Caco-2 (cell line): Measurements from ENCODE around the gene APC2. TPM values are rescaled to one million over a fixed set of nuclear protein-coding genes. Genes with fewer than 3 reads are reported as not detected.

Experiments used
- BruUV-seq: library from RNA; stranded (reverse); fragments of 400-500 nt; replicated peaks from 2 replicates; lab custom pipeline; 2021; lab: Mats Ljungman, UMichigan
- CTCF ChIA-PET: fragments of 300-600 bp; sonication (Branson Sonifier 250); formaldehyde crosslinking; loops from one replicate; lab custom pipeline; 2022; ENCODE audit warnings: antibody characterized with exemption; lab: Charles Lee
- POLR2A ChIA-PET: fragments of 300-600 bp; sonication (Branson Sonifier 250); formaldehyde crosslinking; loops from one replicate; lab custom pipeline; 2022; ENCODE audit warnings: antibody characterized with exemption; lab: Charles Lee
- DNase-seq, 2 experiments: peaks; one replicate each; pipeline versions ENCODE4 v3.0.0 to v3.0.0-alpha.2; 2020 to 2022
- H3K27me3 ChIP-seq: replicated peaks from 2 replicates; pipeline ENCODE4 v1.6.0; 2011; ENCODE audit warnings: low read length; ENCODE audit not compliant: control insufficient read depth, insufficient read depth
- H3K36me3 ChIP-seq: 2 replicates; pipeline ENCODE4 v1.5.1; 2011; ENCODE audit warnings: low read length; ENCODE audit not compliant: control insufficient read depth, insufficient read depth
- H3K4me1 ChIP-seq: fragments of 250-450 bp; sonication (Bioruptor Pico); 2 replicates; pipeline ENCODE4 v1.5.1; 2020; ENCODE audit warnings: mild to moderate bottlenecking
- H3K4me3 ChIP-seq: 2 replicates; pipeline ENCODE4 v1.5.1; 2011; ENCODE audit warnings: low read depth, mild to moderate bottlenecking, control low read depth, low read length
- H3K9me3 ChIP-seq: fragments of 250-450 bp; sonication (Bioruptor Pico); 2 replicates; pipeline ENCODE4 v1.5.1; 2020; ENCODE audit warnings: mild to moderate bottlenecking, moderate library complexity
- H3K27ac Mint-ChIP-seq: one replicate; pipeline ENCODE4 v1.8.0; 2022; ENCODE audit warnings: mixed read lengths; ENCODE audit not compliant: unreplicated experiment
- H3K27me3 Mint-ChIP-seq: one replicate; pipeline ENCODE4 v1.8.0; 2022; ENCODE audit warnings: mixed read lengths; ENCODE audit not compliant: insufficient read depth, unreplicated experiment
- H3K36me3 Mint-ChIP-seq: one replicate; pipeline ENCODE4 v1.8.0; 2022; ENCODE audit warnings: mild to moderate bottlenecking, mixed read lengths; ENCODE audit not compliant: insufficient read depth, unreplicated experiment
- H3K4me1 Mint-ChIP-seq: one replicate; pipeline ENCODE4 v1.8.0; 2022; ENCODE audit warnings: low read depth, mixed read lengths; ENCODE audit not compliant: unreplicated experiment
- H3K4me3 Mint-ChIP-seq: one replicate; pipeline ENCODE4 v1.8.0; 2022; ENCODE audit warnings: mild to moderate bottlenecking, moderate library complexity, mixed read lengths; ENCODE audit not compliant: unreplicated experiment
- H3K9me3 Mint-ChIP-seq: one replicate; pipeline ENCODE4 v1.8.0; 2022; ENCODE audit warnings: mixed read lengths; ENCODE audit not compliant: unreplicated experiment
- intact Hi-C: fragments of 100-400 bp; cut with micrococcal nuclease; formaldehyde crosslinking; loops from one replicate; pipeline ENCODE4 v1.10.0; 2022; ENCODE audit not compliant: unreplicated experiment
- total RNA-seq: library from RNA; stranded (reverse); gene quantifications from 2 replicates; pipeline ENCODE4 v1.2.3, GENCODE V29; 2022
- TF ChIP-seq, protein P1 (sequence below), 2 experiments: fragments of 200-600 bp in 1 of 2; IDR thresholded peaks; 1 replicate in 1 of 2; 2 replicates in 1 of 2; pipeline versions ENCODE4 v1.5.1 to v1.8.0; 2011 to 2022; ENCODE audit warnings: antibody characterized with exemption in 1 of 2, control low read depth in 1 of 2, inconsistent platforms in 1 of 2, low read depth in 1 of 2, low read length in 1 of 2, mild to moderate bottlenecking in 1 of 2, moderate library complexity in 1 of 2; ENCODE audit not compliant: insufficient read depth in 1 of 2, severe bottlenecking in 1 of 2, unreplicated experiment in 1 of 2

Gene APC2
- total RNA-seq, 1 experiment from 2014 or later, result 9.5 TPM

DNA sequence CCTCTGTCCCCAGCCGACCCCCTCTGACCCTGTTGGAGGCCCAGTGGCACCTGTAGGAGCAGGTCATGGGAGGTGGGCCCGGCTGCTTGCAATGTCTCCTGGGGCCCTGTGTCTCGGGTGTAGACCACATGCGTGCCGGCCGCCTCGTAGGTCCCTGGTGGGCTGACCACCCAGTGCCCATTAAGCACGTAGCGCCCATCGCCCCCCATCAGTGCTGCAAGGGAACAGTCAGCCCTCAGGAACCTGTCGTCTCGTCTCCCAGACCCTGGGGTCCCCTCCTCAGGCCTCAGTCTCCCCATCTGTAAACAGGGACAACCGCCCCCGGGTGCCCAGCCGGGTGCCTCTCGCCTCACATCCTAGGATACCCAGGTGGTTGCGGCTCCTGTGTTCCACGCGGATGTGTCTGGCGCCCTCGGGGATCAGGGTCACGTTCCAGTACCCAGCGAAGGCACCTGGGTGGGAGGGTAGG is 57.3 kb downstream of the APC2 start:
- Histone ChIP-seq H3K27me3 (no peaks in the 10 kb centered on the region), H3K9me3 (no peaks in the 10 kb centered on the region), H3K36me3 (peaks cover 1% of the 10 kb centered on the region; the same call in 1 of the 2 replicates), H3K4me3 (no peak overlapping the region), H3K4me1 (peaks cover 32% of the 10 kb centered on the region)
- TF ChIP-seq, protein P1, sequence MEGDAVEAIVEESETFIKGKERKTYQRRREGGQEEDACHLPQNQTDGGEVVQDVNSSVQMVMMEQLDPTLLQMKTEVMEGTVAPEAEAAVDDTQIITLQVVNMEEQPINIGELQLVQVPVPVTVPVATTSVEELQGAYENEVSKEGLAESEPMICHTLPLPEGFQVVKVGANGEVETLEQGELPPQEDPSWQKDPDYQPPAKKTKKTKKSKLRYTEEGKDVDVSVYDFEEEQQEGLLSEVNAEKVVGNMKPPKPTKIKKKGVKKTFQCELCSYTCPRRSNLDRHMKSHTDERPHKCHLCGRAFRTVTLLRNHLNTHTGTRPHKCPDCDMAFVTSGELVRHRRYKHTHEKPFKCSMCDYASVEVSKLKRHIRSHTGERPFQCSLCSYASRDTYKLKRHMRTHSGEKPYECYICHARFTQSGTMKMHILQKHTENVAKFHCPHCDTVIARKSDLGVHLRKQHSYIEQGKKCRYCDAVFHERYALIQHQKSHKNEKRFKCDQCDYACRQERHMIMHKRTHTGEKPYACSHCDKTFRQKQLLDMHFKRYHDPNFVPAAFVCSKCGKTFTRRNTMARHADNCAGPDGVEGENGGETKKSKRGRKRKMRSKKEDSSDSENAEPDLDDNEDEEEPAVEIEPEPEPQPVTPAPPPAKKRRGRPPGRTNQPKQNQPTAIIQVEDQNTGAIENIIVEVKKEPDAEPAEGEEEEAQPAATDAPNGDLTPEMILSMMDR (IDR thresholded peaks at IDR 0.05; ENCODE audit: insufficient read depth in 1 of 2, low read depth in 1 of 2, low read length in 1 of 2, severe bottlenecking in 1 of 2, unreplicated experiment in 1 of 2), result no peak
- POLR2A ChIA-PET, result no interaction called here
- Mint-ChIP-seq H3K4me3 (peak overlapping the region; percentile 94), H3K4me1 (peaks cover 12% of the 10 kb centered on the region), H3K27ac (peak overlapping the region; percentile 96), H3K27me3 (no peaks in the 10 kb centered on the region), H3K36me3 (peaks cover 37% of the 10 kb centered on the region), H3K9me3 (no peaks in the 10 kb centered on the region)
- DNase-seq, result no peak
- BruUV-seq, result no TSS peak
- CTCF ChIA-PET, result no interaction called here
- intact Hi-C loops, result no loop called here

DNA sequence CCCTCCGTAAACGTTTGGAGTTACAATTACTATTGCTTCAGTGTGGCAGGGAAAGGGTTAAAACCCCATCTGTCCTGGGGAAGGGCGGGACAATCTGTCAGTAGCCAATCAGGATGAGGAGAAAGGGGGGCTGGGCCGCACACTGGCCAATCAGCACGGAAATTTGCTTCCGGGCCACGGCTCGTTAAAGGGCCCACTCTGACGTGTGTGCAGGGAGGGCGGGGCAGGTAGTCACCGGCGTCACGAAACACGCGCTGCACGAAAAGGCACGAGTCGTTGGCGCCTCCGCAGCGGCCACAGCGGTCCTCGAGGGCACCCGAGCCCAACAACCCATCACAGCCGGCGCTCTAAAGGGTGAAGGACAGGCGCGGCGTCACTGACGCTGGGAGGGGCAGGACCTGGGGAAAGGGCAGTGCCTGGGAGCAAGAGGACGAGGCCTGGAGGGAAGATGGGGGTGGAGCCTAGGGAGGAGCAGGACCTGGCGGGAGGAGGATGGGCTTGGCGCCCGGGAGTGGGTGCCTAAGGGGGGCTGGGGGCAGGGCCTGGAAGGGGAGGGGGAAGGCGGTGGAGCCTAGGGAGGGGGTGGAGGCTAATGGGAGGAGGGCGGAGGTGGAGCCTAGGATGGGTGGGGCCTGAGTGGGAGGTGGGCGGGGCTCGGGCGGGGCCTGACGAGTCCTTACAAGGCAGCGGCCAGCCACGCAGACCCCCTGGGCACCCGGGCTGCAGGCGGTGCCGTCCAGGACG is 58.0 kb downstream of the APC2 start:
- TF ChIP-seq, protein P1 (IDR thresholded peaks at IDR 0.05; ENCODE audit: insufficient read depth in 1 of 2, low read depth in 1 of 2, low read length in 1 of 2, severe bottlenecking in 1 of 2, unreplicated experiment in 1 of 2), result no peak
- ChIA-PET CTCF (no interaction called here), POLR2A (no interaction called here)
- Mint-ChIP-seq H3K9me3 (no peaks in the 10 kb centered on the region), H3K27me3 (no peaks in the 10 kb centered on the region), H3K4me1 (peaks cover 12% of the 10 kb centered on the region), H3K36me3 (peaks cover 37% of the 10 kb centered on the region), H3K4me3 (peak overlapping the region; percentile 94), H3K27ac (peak overlapping the region; percentile 96)
- no TSS peak for BruUV-seq
- H3K9me3 ChIP-seq, result no peaks in the 10 kb centered on the region
- peak; percentile 93 to 95 for DNase-seq
- H3K4me3 ChIP-seq, result peak overlapping the region; percentile 39
- no peaks in the 10 kb centered on the region for H3K27me3 ChIP-seq
- intact Hi-C loops, result loop anchor here (2.0 kb wide), 1 partner anchor 37 kb away; no protein-coding TSS in a partner anchor
- H3K36me3 ChIP-seq, result peaks cover 1% of the 10 kb centered on the region; the same call in 1 of the 2 replicates
- H3K4me1 ChIP-seq, result peaks cover 34% of the 10 kb centered on the region

DNA sequence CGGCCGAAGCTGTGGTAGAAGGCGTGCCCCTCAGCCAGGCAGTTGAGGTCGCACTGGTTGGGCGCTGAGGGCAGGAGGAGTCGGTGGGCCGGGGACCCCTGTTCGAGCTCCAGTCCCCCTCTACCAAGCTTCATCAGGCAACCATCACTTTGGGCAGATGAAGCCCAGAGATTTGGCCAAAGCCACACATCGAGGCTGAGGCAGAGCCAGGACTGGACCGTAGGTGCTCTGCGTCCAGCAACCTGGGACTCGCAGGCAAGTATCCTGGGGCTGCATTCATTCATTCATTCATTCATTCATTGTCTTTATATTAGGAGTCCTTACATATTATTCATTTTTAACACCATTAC is 58.6 kb downstream of the APC2 start:
- TF ChIP-seq, protein P1 (IDR thresholded peaks at IDR 0.05; ENCODE audit: insufficient read depth in 1 of 2, low read depth in 1 of 2, low read length in 1 of 2, severe bottlenecking in 1 of 2, unreplicated experiment in 1 of 2), result no peak
- H3K27ac Mint-ChIP-seq, result no peak overlapping the region
- peaks cover 12% of the 10 kb centered on the region for H3K4me1 Mint-ChIP-seq
- no TSS peak for BruUV-seq
- peaks cover 37% of the 10 kb centered on the region for H3K36me3 Mint-ChIP-seq
- no peaks in the 10 kb centered on the region for H3K27me3 ChIP-seq
- peak overlapping the region; percentile 24 for H3K4me3 ChIP-seq
- ChIA-PET CTCF (no interaction called here), POLR2A (no interaction called here)
- no peaks in the 10 kb centered on the region for H3K9me3 Mint-ChIP-seq
- no peak for DNase-seq
- peaks cover 34% of the 10 kb centered on the region for H3K4me1 ChIP-seq
- H3K4me3 Mint-ChIP-seq, result peak overlapping the region; percentile 94
- H3K9me3 ChIP-seq, result no peaks in the 10 kb centered on the region
- H3K27me3 Mint-ChIP-seq, result no peaks in the 10 kb centered on the region
- peaks cover 1% of the 10 kb centered on the region; the same call in 1 of the 2 replicates for H3K36me3 ChIP-seq
- intact Hi-C loops, result loop anchor here (2.0 kb wide), 1 partner anchor 38 kb away; no protein-coding TSS in a partner anchor
